ENCODE data around the gene NIPBL. TPM values are rescaled to one million over a fixed set of nuclear protein-coding genes. Genes with fewer than 3 reads are reported as not detected.

NIPBL gene
- total RNA-seq, 1 donor from 2014 or later = 36.7 TPM

- intact Hi-C loops (cut with micrococcal nuclease) = no loop called here
- ATAC-seq (no peak), DNase-seq (no peak)
Observed at GRCh38 chr5:37111426-37112382, 235.1 kb downstream of the NIPBL start.

GRCh38 chr5:37112383-37112991 is 235.9 kb downstream of the NIPBL start:
- ATAC-seq (no peak), DNase-seq (no peak)
- intact Hi-C loops (cut with micrococcal nuclease) = no loop called here
